CD4-positive, alpha-beta T cell (primary cell): Measurements from ENCODE around the gene GADL1. TPM values are rescaled to one million over a fixed set of nuclear protein-coding genes. Genes with fewer than 3 reads are reported as not detected.

Source experiments
- ATAC-seq: fragments of 200-7000 bp; cut with Tn5 transposase; one replicate; pipeline ENCODE4 v1.10.0; 2022; ENCODE audit warnings: mild to moderate bottlenecking; ENCODE audit not compliant: poor library complexity
- CTCF ChIA-PET: fragments of 350-600 bp; sonication (Branson Sonifier 250); formaldehyde crosslinking; loops from one replicate; lab custom pipeline; 2021; ENCODE audit warnings: antibody characterized with exemption, inconsistent platforms; lab: Charles Lee
- POLR2A ChIA-PET: fragments of 350-600 bp; sonication (Branson Sonifier 250); formaldehyde crosslinking; loops from one replicate; lab custom pipeline; 2021; ENCODE audit warnings: antibody characterized with exemption, inconsistent platforms; lab: Charles Lee
- DNase-seq, 14 experiments: peaks; one replicate each; pipeline ENCODE4 v3.0.0-alpha.2; 2013 to 2020; ENCODE audit warnings: mixed read lengths in 2 of 14
- H3K27ac ChIP-seq, 2 donors: one replicate each; pipeline versions ENCODE4 v1.5.1 to v1.7.0; 2013; ENCODE audit warnings: low read length in 2 of 2, low read depth in 1 of 2, mild to moderate bottlenecking in 1 of 2
- H3K27me3 ChIP-seq, 2 experiments: 1 replicate in 1 of 2; 2 replicates in 1 of 2; pipeline versions ENCODE4 v1.6.1 to v1.7.0; 2013; ENCODE audit warnings: low read length in 2 of 2, control low read depth in 1 of 2, mild to moderate bottlenecking in 1 of 2, moderate library complexity in 1 of 2; ENCODE audit not compliant: insufficient read depth in 2 of 2, control insufficient read depth in 1 of 2
- H3K36me3 ChIP-seq: one replicate; pipeline ENCODE4 v1.6.1; 2013; ENCODE audit warnings: low read length, control low read depth; ENCODE audit not compliant: insufficient read depth
- H3K4me1 ChIP-seq: one replicate; pipeline ENCODE4 v1.6.1; 2013; ENCODE audit warnings: low read length, control low read depth; ENCODE audit not compliant: insufficient read depth
- H3K4me3 ChIP-seq: one replicate; pipeline ENCODE4 v1.5.1; 2013; ENCODE audit warnings: mild to moderate bottlenecking, low read length, moderate library complexity
- H3K9me3 ChIP-seq, 2 experiments: 1 replicate in 1 of 2; 2 replicates in 1 of 2; pipeline versions ENCODE4 v1.6.1 to v1.7.0; 2013; ENCODE audit warnings: low read length in 2 of 2, mild to moderate bottlenecking in 2 of 2, control low read depth in 1 of 2, moderate library complexity in 1 of 2; ENCODE audit not compliant: control insufficient read depth in 1 of 2, insufficient read depth in 1 of 2
- H3K27ac Mint-ChIP-seq: one replicate; pipeline ENCODE4 v1.8.0; 2020; ENCODE audit warnings: mixed read lengths
- H3K27me3 Mint-ChIP-seq: one replicate; pipeline ENCODE4 v1.8.0; 2021; ENCODE audit warnings: mixed read lengths
- H3K36me3 Mint-ChIP-seq: one replicate; pipeline ENCODE4 v1.8.0; 2021; ENCODE audit warnings: low read depth, mixed read lengths
- H3K4me1 Mint-ChIP-seq: one replicate; pipeline ENCODE4 v1.8.0; 2021; ENCODE audit warnings: low read depth, mixed read lengths
- H3K4me3 Mint-ChIP-seq: one replicate; pipeline ENCODE4 v1.8.0; 2020; ENCODE audit warnings: mild to moderate bottlenecking, mixed read lengths
- H3K9me3 Mint-ChIP-seq: one replicate; pipeline ENCODE4 v1.8.0; 2020; ENCODE audit warnings: mixed read lengths
- CTCF ChIP-seq: fragments of 200-600 bp; IDR thresholded peaks from one replicate; pipeline ENCODE4 v1.8.0; 2022; ENCODE audit warnings: antibody characterized with exemption, mild to moderate bottlenecking
- intact Hi-C, 2 experiments: fragments of 100-400 bp; cut with DNase I in 1 of 2; cut with micrococcal nuclease in 1 of 2; formaldehyde crosslinking; loops; one replicate each; pipeline versions ENCODE4 v1.15.1 to v1.9.0; 2023 to 2025; cut with DNase I, micrococcal nuclease
- total RNA-seq, 174 experiments: library from RNA in 2 of 174; stranded (reverse) in 2 of 174; gene quantifications; one replicate each; pipeline ENCODE4 v1.2.3 and lab custom pipeline; 2021 to 2026

GADL1 gene
- total RNA-seq, 2 experiments from 2014 or later, result not detected

DNA sequence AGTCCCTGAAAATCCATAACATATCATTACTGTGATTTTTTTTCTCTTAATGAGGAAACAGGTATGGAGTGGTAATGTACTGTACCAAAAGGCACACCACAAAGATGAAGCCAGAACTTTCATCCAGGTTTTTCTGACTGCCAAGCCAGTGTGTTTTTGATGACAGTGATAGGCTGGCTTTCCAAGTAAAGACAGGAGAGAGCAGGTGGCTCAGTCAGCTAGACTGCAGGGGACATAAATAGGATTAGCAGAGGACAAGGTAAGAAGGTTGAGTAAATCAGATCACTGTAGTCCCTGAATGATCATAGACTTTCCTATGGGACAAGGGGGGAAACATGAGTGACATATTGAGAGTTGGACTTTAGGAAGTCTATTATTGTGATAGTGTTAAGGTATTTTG lies 127.9 kb downstream of the GADL1 start:
- Mint-ChIP-seq H3K4me1 (peaks cover 5% of the 10 kb centered on the region), H3K36me3 (no peaks in the 10 kb centered on the region), H3K4me3 (no peak overlapping the region), H3K27me3 (peaks cover 9% of the 10 kb centered on the region), H3K9me3 (no peaks in the 10 kb centered on the region), H3K27ac (no peak overlapping the region)
- no peaks in the 10 kb centered on the region for H3K27me3 ChIP-seq
- DNase-seq (no peak), ATAC-seq (no peak)
- no peaks in the 10 kb centered on the region for H3K9me3 ChIP-seq
- H3K36me3 ChIP-seq, result no peaks in the 10 kb centered on the region
- POLR2A ChIA-PET, result no interaction called here
- no peak overlapping the region for H3K4me3 ChIP-seq
- H3K4me1 ChIP-seq, result no peaks in the 10 kb centered on the region
- TF ChIP-seq CTCF, result no peak
- no peak overlapping the region for H3K27ac ChIP-seq
- intact Hi-C loops, result loop anchor here (1.0 to 5.0 kb wide), 2 partner anchors 366 to 1002 kb away; no protein-coding TSS in a partner anchor
- CTCF ChIA-PET, result no interaction called here

- POLR2A ChIA-PET, result no interaction called here
- ATAC-seq (no peak), DNase-seq (no peak)
- no peaks in the 10 kb centered on the region for H3K27me3 ChIP-seq
- no peak for TF ChIP-seq CTCF
- intact Hi-C loops, result loop anchor here (5.0 kb wide), 1 partner anchor 367 kb away; no protein-coding TSS in a partner anchor
- no peaks in the 10 kb centered on the region for H3K9me3 ChIP-seq
- no peak overlapping the region for H3K27ac ChIP-seq
- H3K4me1 ChIP-seq, result no peaks in the 10 kb centered on the region
- H3K9me3 Mint-ChIP-seq, result no peaks in the 10 kb centered on the region
- CTCF ChIA-PET, result no interaction called here
- H3K4me3 Mint-ChIP-seq, result no peak overlapping the region
- no peak overlapping the region for H3K27ac Mint-ChIP-seq
- H3K36me3 Mint-ChIP-seq, result no peaks in the 10 kb centered on the region
- H3K4me3 ChIP-seq, result no peak overlapping the region
- H3K36me3 ChIP-seq, result no peaks in the 10 kb centered on the region
- H3K27me3 Mint-ChIP-seq, result peaks cover 9% of the 10 kb centered on the region
- peaks cover 5% of the 10 kb centered on the region for H3K4me1 Mint-ChIP-seq
These were observed 129.6 kb downstream of the GADL1 start for GRCh38 chr3:30764891-30765290.

- DNase-seq, result no peak
- no peaks in the 10 kb centered on the region for H3K27me3 ChIP-seq
- no peaks in the 10 kb centered on the region for H3K9me3 ChIP-seq
- TF ChIP-seq CTCF, result no peak
- POLR2A ChIA-PET, result no interaction called here
- no peaks in the 10 kb centered on the region for H3K4me1 ChIP-seq
- CTCF ChIA-PET, result no interaction called here
- H3K36me3 ChIP-seq, result no peaks in the 10 kb centered on the region
- intact Hi-C loops, result no loop called here
- no peaks in the 10 kb centered on the region for H3K9me3 Mint-ChIP-seq
- H3K4me1 Mint-ChIP-seq, result peaks cover 5% of the 10 kb centered on the region
- no peak overlapping the region for H3K27ac Mint-ChIP-seq
- no peak overlapping the region for H3K4me3 ChIP-seq
- no peak overlapping the region for H3K4me3 Mint-ChIP-seq
- H3K27ac ChIP-seq, result no peak overlapping the region
- H3K27me3 Mint-ChIP-seq, result peaks cover 9% of the 10 kb centered on the region
- ATAC-seq, result no peak
- H3K36me3 Mint-ChIP-seq, result no peaks in the 10 kb centered on the region
These were observed 130.2 kb downstream of the GADL1 start for GRCh38 chr3:30764281-30764680.
